IMR-90 (cell line): Measurements from ENCODE around the gene MAJIN. TPM values are rescaled to one million over a fixed set of nuclear protein-coding genes. Genes with fewer than 3 reads are reported as not detected.

Experiments used
- ATAC-seq: fragments of 200-7000 bp; cut with Tn5 transposase; 2 replicates; pipeline ENCODE4 v1.9.1; 2020; ENCODE audit warnings: low read depth, mild to moderate bottlenecking, moderate library complexity
- BruUV-seq: library from RNA; stranded (reverse); fragments of 400-500 nt; replicated peaks from 2 replicates; lab custom pipeline; 2021; lab: Mats Ljungman, UMichigan
- CTCF ChIA-PET: fragments of 300-600 bp; formaldehyde crosslinking; extraction: SDS; loops from one replicate; lab custom pipeline; 2021; ENCODE audit warnings: antibody characterized with exemption; lab: Yijun Ruan, JAX
- POLR2A ChIA-PET: fragments of 300-600 bp; sonication (Branson Sonifier 250); formaldehyde crosslinking; loops from one replicate; lab custom pipeline; 2022; ENCODE audit warnings: antibody characterized with exemption; ENCODE audit not compliant: unreplicated experiment; lab: Charles Lee
- DNase-seq: peaks from one replicate; pipeline ENCODE4 v3.0.0; 2013
- H2AFZ ChIP-seq: replicated peaks from 2 replicates; pipeline ENCODE3; 2013; ENCODE audit warnings: low read length, mild to moderate bottlenecking; ENCODE audit not compliant: poor library complexity
- H2AK5ac ChIP-seq: 2 replicates; pipeline ENCODE4 v1.6.1; 2013; ENCODE audit warnings: low read depth, low read length, inconsistent platforms
- H2AK9ac ChIP-seq: replicated peaks from 2 replicates; pipeline ENCODE3; 2013; ENCODE audit warnings: mild to moderate bottlenecking, low read depth, low read length, moderate library complexity; ENCODE audit not compliant: poor library complexity
- H2BK120ac ChIP-seq: 2 replicates; pipeline ENCODE4 v1.6.1; 2013; ENCODE audit warnings: low read depth, low read length, inconsistent platforms
- H2BK15ac ChIP-seq: 3 replicates; pipeline ENCODE4 v1.6.1; 2013; ENCODE audit warnings: low read depth, low read length, inconsistent platforms
- H2BK20ac ChIP-seq: 2 replicates; pipeline ENCODE4 v1.6.1; 2013; ENCODE audit warnings: low read depth, mild to moderate bottlenecking, inconsistent platforms, low read length, moderate library complexity
- H2BK5ac ChIP-seq: 2 replicates; pipeline ENCODE4 v1.6.1; 2013; ENCODE audit warnings: mild to moderate bottlenecking, low read depth, low read length, inconsistent platforms; ENCODE audit not compliant: poor library complexity, severe bottlenecking
- H3K14ac ChIP-seq: replicated peaks from 2 replicates; pipeline ENCODE4 v1.6.1; 2013; ENCODE audit warnings: low read depth, low read length, inconsistent platforms
- H3K18ac ChIP-seq: 2 replicates; pipeline ENCODE4 v1.6.1; 2013; ENCODE audit warnings: low read depth, low read length, control low read depth
- H3K23ac ChIP-seq: 2 replicates; pipeline ENCODE4 v1.6.1; 2013; ENCODE audit warnings: low read depth, low read length, inconsistent platforms
- H3K27ac ChIP-seq: 2 replicates; pipeline ENCODE4 v1.5.1; 2013; ENCODE audit warnings: mild to moderate bottlenecking, control low read depth, low read length; ENCODE audit not compliant: insufficient read depth
- H3K27me3 ChIP-seq: 2 replicates; pipeline ENCODE4 v1.6.1; 2013; ENCODE audit warnings: low read length; ENCODE audit not compliant: control insufficient read depth, insufficient read depth
- H3K36me3 ChIP-seq: 2 replicates; pipeline ENCODE4 v1.6.1; 2013; ENCODE audit warnings: low read length, mixed read lengths; ENCODE audit not compliant: control insufficient read depth, insufficient read depth
- H3K4ac ChIP-seq: 2 replicates; pipeline ENCODE4 v1.6.1; 2013; ENCODE audit warnings: low read depth, low read length, inconsistent platforms
- H3K4me1 ChIP-seq: 2 replicates; pipeline ENCODE4 v1.6.1; 2013; ENCODE audit warnings: low read length, mixed read lengths; ENCODE audit not compliant: control insufficient read depth, insufficient read depth
- H3K4me2 ChIP-seq: 2 replicates; pipeline ENCODE4 v1.6.1; 2013; ENCODE audit warnings: low read depth, mild to moderate bottlenecking, control low read depth, low read length, moderate library complexity
- H3K4me3 ChIP-seq: 2 replicates; pipeline ENCODE4 v1.5.1; 2013; ENCODE audit warnings: low read depth, mild to moderate bottlenecking, control low read depth, low read length, moderate library complexity; ENCODE audit not compliant: insufficient read depth
- H3K56ac ChIP-seq: 2 replicates; pipeline ENCODE4 v1.6.1; 2013; ENCODE audit warnings: low read length, inconsistent platforms; ENCODE audit not compliant: insufficient read depth; ENCODE audit errors: extremely low read depth
- H3K79me1 ChIP-seq, 2 experiments: 2 replicates each; pipeline ENCODE4 v1.6.1; 2013; ENCODE audit warnings: low read length in 2 of 2, inconsistent platforms in 1 of 2, low read depth in 1 of 2
- H3K9ac ChIP-seq: 2 replicates; pipeline ENCODE4 v1.6.1; 2013; ENCODE audit warnings: low read depth, low read length, control low read depth
- H3K9me1 ChIP-seq: 2 replicates; pipeline ENCODE4 v1.6.1; 2013; ENCODE audit warnings: low read length, inconsistent platforms; ENCODE audit not compliant: insufficient read depth
- H3K9me3 ChIP-seq: 2 replicates; pipeline ENCODE4 v1.6.1; 2013; ENCODE audit warnings: low read length; ENCODE audit not compliant: control insufficient read depth, insufficient read depth
- H4K20me1 ChIP-seq: 2 replicates; pipeline ENCODE4 v1.6.1; 2013; ENCODE audit warnings: low read length, inconsistent platforms; ENCODE audit not compliant: insufficient read depth
- H4K5ac ChIP-seq: 2 replicates; pipeline ENCODE4 v1.6.1; 2013; ENCODE audit warnings: mild to moderate bottlenecking, low read depth, low read length, control low read depth
- H4K8ac ChIP-seq, 2 experiments: 2 replicates each; pipeline ENCODE4 v1.6.1; 2013; ENCODE audit warnings: low read depth in 2 of 2, low read length in 2 of 2, control low read depth in 1 of 2, inconsistent platforms in 1 of 2
- H4K91ac ChIP-seq: 2 replicates; pipeline ENCODE4 v1.6.1; 2013; ENCODE audit warnings: low read depth, low read length, inconsistent platforms; ENCODE audit not compliant: insufficient read depth
- BHLHE40 ChIP-seq: fragments of 150-350 bp; IDR thresholded peaks from 2 replicates; pipeline ENCODE4 v1.6.1; 2016; ENCODE audit warnings: mild to moderate bottlenecking, low read depth, low read length
- CEBPB ChIP-seq: IDR thresholded peaks from 2 replicates; pipeline ENCODE4 v1.6.1; 2012; ENCODE audit warnings: low read depth, low read length, improper control_type of control experiment
- CHD1 ChIP-seq: IDR thresholded peaks from 2 replicates; pipeline ENCODE4 v1.6.1; 2012; ENCODE audit warnings: low read depth, low read length, improper control_type of control experiment
- ELK1 ChIP-seq: fragments of 150-350 bp; IDR thresholded peaks from 2 replicates; pipeline ENCODE4 v1.6.1; 2016; ENCODE audit warnings: low read depth, mild to moderate bottlenecking, low read length, moderate library complexity, borderline replicate concordance
- FOS ChIP-seq: fragments of 150-350 bp; IDR thresholded peaks from 2 replicates; pipeline ENCODE4 v1.6.1; 2016; ENCODE audit warnings: low read depth, low read length
- MAFK ChIP-seq: IDR thresholded peaks from 2 replicates; pipeline ENCODE4 v1.6.1; 2012; ENCODE audit warnings: low read depth, low read length, improper control_type of control experiment
- MAZ ChIP-seq: IDR thresholded peaks from 2 replicates; pipeline ENCODE4 v1.6.1; 2012; ENCODE audit warnings: low read depth, mild to moderate bottlenecking, low read length, improper control_type of control experiment, moderate library complexity, borderline replicate concordance
- MXI1 ChIP-seq: IDR thresholded peaks from 2 replicates; pipeline ENCODE4 v1.6.1; 2012; ENCODE audit warnings: low read depth, mild to moderate bottlenecking, low read length, moderate library complexity, borderline replicate concordance
- NFE2L2 ChIP-seq: fragments of 150-350 bp; IDR thresholded peaks from 2 replicates; pipeline ENCODE4 v1.6.1; 2016; ENCODE audit warnings: low read depth, mild to moderate bottlenecking, low read length
- POLR2A ChIP-seq: IDR thresholded peaks from 2 replicates; pipeline ENCODE4 v1.6.1; 2012; ENCODE audit warnings: mild to moderate bottlenecking, low read depth, low read length
- RAD21 ChIP-seq: IDR thresholded peaks from 2 replicates; pipeline ENCODE4 v1.6.1; 2012; ENCODE audit warnings: low read length, improper control_type of control experiment
- RCOR1 ChIP-seq: IDR thresholded peaks from 2 replicates; pipeline ENCODE4 v1.6.1; 2012; ENCODE audit warnings: mild to moderate bottlenecking, low read length, improper control_type of control experiment; ENCODE audit not compliant: insufficient replicate concordance
- RFX5 ChIP-seq: IDR thresholded peaks from 2 replicates; pipeline ENCODE4 v1.8.0; 2012; ENCODE audit warnings: low read depth, mild to moderate bottlenecking, low read length, moderate library complexity
- SMC3 ChIP-seq: fragments of 150-350 bp; IDR thresholded peaks from 2 replicates; pipeline ENCODE4 v1.6.1; 2016; ENCODE audit warnings: low read depth, mild to moderate bottlenecking, antibody characterized with exemption, low read length, moderate library complexity
- USF2 ChIP-seq: fragments of 150-350 bp; IDR thresholded peaks from 2 replicates; pipeline ENCODE4 v1.6.1; 2017; ENCODE audit warnings: mild to moderate bottlenecking, antibody characterized with exemption, low read length, low read depth
- WGBS, 2 experiments: methylation state at CpG; one replicate each; pipeline versions ENCODE4 v1.1.5 to v1.1.7; 2013; ENCODE audit warnings: missing lambda C conversion rate in 2 of 2; ENCODE audit not compliant: insufficient read length in 1 of 2; ENCODE audit errors: extremely low coverage in 2 of 2; 5-methylcytosine and 5-hydroxymethylcytosine counted together
- dilution Hi-C: fragments of 300-500 bp; cut with HindIII; formaldehyde crosslinking; loops from one replicate; pipeline ENCODE4 v1.14.3; 2018; ENCODE audit warnings: low sequenced_read_pairs; ENCODE audit not compliant: unreplicated experiment
- in situ Hi-C: fragments of 300-500 bp; cut with MboI; formaldehyde crosslinking; loops from 3 replicates; pipeline ENCODE4 v1.14.3; 2019; ENCODE audit warnings: low sequenced_read_pairs, inconsistent platforms, mixed read lengths
- intact Hi-C: fragments of 100-400 bp; cut with micrococcal nuclease; formaldehyde crosslinking; loops from 2 replicates; pipeline ENCODE4 v1.10.0; 2022
- polyA plus RNA-seq, 3 experiments: library from polyadenylated mRNA; depleted of rRNA; stranded (reverse); fragments of >200 nt; gene quantifications; 2 replicates each; pipeline ENCODE4 v1.2.3, GENCODE V29; 2012; ENCODE audit warnings: low replicate concordance in 1 of 3
- total RNA-seq: library from RNA; depleted of rRNA; stranded (reverse); fragments of >200 nt; gene quantifications from 2 replicates; pipeline ENCODE4 v1.2.3, GENCODE V29; 2012
- TF ChIP-seq, protein P1 (sequence below): conservative IDR thresholded peaks from 2 replicates; pipeline ENCODE4 v1.5.1; 2012; ENCODE audit warnings: mild to moderate bottlenecking, low read depth, low read length, improper control_type of control experiment

MAJIN gene
- total and polyA plus RNA-seq, 2 of the 4 experiments (the other 2 are of a cell fraction) = not detected

GRCh38 chr11:64926689-64927088 is 45.2 kb downstream of the MAJIN start:
- no TSS peak for BruUV-seq
- DNase-seq (no peak), ATAC-seq (no peak)
- no peak overlapping the region for H3K23ac ChIP-seq
- WGBS, 2 experiments = 85% methylated on average over 17 of the region's 22 CpGs; no CpG with 5 or more reads in 1 of the 2 experiments
- no peak overlapping the region for H4K91ac ChIP-seq
- intact Hi-C loops = no loop called here
- no peak overlapping the region for H2BK5ac ChIP-seq
- no peak overlapping the region for H3K4me2 ChIP-seq
- H3K9me3 ChIP-seq = no peaks in the 10 kb centered on the region
- H3K4me1 ChIP-seq = peaks cover 7% of the 10 kb centered on the region
- H2BK15ac ChIP-seq = no peak overlapping the region
- no peak overlapping the region for H2AFZ ChIP-seq
- no peak overlapping the region for H3K9ac ChIP-seq
- H3K14ac ChIP-seq = no peak overlapping the region
- TF ChIP-seq SMC3 (no peak), FOS (no peak), CEBPB (no peak), RAD21 (no peak), MXI1 (no peak), MAZ (no peak), ELK1 (no peak), MAFK (no peak), RFX5 (no peak), RCOR1 (no peak), NFE2L2 (no peak), POLR2A (no peak), USF2 (no peak), BHLHE40 (no peak), CHD1 (no peak)
- TF ChIP-seq, protein P1, sequence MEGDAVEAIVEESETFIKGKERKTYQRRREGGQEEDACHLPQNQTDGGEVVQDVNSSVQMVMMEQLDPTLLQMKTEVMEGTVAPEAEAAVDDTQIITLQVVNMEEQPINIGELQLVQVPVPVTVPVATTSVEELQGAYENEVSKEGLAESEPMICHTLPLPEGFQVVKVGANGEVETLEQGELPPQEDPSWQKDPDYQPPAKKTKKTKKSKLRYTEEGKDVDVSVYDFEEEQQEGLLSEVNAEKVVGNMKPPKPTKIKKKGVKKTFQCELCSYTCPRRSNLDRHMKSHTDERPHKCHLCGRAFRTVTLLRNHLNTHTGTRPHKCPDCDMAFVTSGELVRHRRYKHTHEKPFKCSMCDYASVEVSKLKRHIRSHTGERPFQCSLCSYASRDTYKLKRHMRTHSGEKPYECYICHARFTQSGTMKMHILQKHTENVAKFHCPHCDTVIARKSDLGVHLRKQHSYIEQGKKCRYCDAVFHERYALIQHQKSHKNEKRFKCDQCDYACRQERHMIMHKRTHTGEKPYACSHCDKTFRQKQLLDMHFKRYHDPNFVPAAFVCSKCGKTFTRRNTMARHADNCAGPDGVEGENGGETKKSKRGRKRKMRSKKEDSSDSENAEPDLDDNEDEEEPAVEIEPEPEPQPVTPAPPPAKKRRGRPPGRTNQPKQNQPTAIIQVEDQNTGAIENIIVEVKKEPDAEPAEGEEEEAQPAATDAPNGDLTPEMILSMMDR = no peak
- ChIA-PET POLR2A (no interaction called here), CTCF (no interaction called here)
- H3K56ac ChIP-seq = no peak overlapping the region
- in situ Hi-C loops = no loop called here
- H3K4ac ChIP-seq = no peak overlapping the region
- no peak overlapping the region for H3K4me3 ChIP-seq
- no peak overlapping the region for H2AK5ac ChIP-seq
- H4K8ac ChIP-seq = no peak overlapping the region
- 0 out of 2 replicates have a peak, but pooled peaks cover 6% of the 10 kb centered on the region for H3K9me1 ChIP-seq
- no peak overlapping the region for H2BK120ac ChIP-seq
- H3K79me1 ChIP-seq = peaks cover 5 to 33% of the 10 kb centered on the region in 2 experiments; a peak in 3 of 4 replicates
- no peak overlapping the region for H2BK20ac ChIP-seq
- H3K36me3 ChIP-seq = peaks cover 36% of the 10 kb centered on the region
- no peak overlapping the region for H3K27ac ChIP-seq
- no peak overlapping the region for H4K5ac ChIP-seq
- dilution Hi-C loops = no loop called here
- H3K27me3 ChIP-seq = no peaks in the 10 kb centered on the region
- H2AK9ac ChIP-seq = peak overlapping the region; percentile 13
- peaks cover 2% of the 10 kb centered on the region for H4K20me1 ChIP-seq
- H3K18ac ChIP-seq = no peak overlapping the region
